Activated CD8-positive, alpha-beta memory T cell treated with anti-CD3 and anti-CD28 coated beads, Interleukin-2, amount 10 ng/mL, durations not matched to agents 7 days and 5 days (primary cell): Measurements from ENCODE around the gene SCCPDH. TPM values are rescaled to one million over a fixed set of nuclear protein-coding genes. Genes with fewer than 3 reads are reported as not detected.

Source experiments
- ATAC-seq: fragments of 150-1000 bp; cut with Tn5 transposase; one replicate; pipeline ENCODE4 v1.10.0; 2021; ENCODE audit warnings: moderate library complexity
- CTCF ChIA-PET: fragments of 350-600 bp; sonication (Branson Sonifier 250); formaldehyde crosslinking; loops from one replicate; lab custom pipeline; 2021; ENCODE audit warnings: antibody characterized with exemption; lab: Charles Lee
- DNase-seq: peaks from one replicate; pipeline ENCODE4 v3.0.0-alpha.2; 2020
- H3K27ac Mint-ChIP-seq: one replicate; pipeline ENCODE4 v1.8.0; 2021; ENCODE audit warnings: mild to moderate bottlenecking, mixed read lengths
- H3K27me3 Mint-ChIP-seq: one replicate; pipeline ENCODE4 v1.8.0; 2021; ENCODE audit warnings: mixed read lengths
- H3K36me3 Mint-ChIP-seq: one replicate; pipeline ENCODE4 v1.8.0; 2021; ENCODE audit warnings: mild to moderate bottlenecking, mixed read lengths
- H3K4me1 Mint-ChIP-seq: one replicate; pipeline ENCODE4 v1.8.0; 2021; ENCODE audit warnings: mixed read lengths
- H3K4me3 Mint-ChIP-seq: one replicate; pipeline ENCODE4 v1.8.0; 2021; ENCODE audit warnings: mild to moderate bottlenecking, moderate library complexity, mixed read lengths
- H3K9me3 Mint-ChIP-seq: one replicate; pipeline ENCODE4 v1.8.0; 2022; ENCODE audit warnings: low read depth, mixed read lengths
- total RNA-seq, 2 experiments: library from RNA; stranded (reverse); gene quantifications; one replicate each; pipeline ENCODE4 v1.2.3, GENCODE V29; 2021

The SCCPDH gene
- total RNA-seq, 2 experiments from 2014 or later, result 15.2 to 24.8 TPM

DNA sequence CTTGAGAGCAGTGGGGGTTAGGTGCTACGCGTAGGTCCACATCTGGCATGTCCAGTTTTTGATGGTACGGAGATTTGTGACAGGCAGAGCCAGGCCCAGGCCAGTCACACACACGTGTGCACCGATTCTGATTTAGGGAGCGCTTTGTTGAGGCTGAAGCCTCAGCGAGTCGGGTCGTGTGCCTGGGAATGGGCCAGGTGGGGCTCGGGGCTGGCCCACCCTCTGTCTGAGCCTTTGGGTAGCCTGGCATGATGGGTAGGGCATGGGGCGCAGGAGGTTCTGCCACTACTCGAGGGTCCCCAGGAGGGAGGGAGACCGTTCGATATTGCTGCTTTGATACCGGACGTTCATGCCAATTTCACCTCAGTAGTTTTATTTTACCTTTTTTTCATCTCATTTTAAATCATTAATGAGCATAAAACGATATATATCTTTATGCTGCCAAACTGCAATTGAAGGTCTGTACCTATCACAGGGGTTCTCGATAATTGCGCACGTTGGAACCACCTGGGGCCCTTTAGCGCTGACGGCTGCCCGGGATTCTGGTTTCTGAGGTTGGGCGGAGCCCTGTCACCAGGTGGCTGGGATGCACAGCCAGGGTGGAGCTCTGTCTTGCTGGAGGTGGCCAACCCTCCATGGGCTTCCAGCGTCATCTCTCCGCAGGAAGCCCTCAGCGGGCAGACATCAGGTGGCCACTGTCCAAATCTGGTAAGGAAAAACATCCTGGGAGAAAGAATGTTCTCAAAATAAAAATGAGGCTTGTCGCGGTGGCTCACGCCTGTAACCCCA is 71.9 kb downstream of the SCCPDH start:
- no peaks in the 10 kb centered on the region for H3K27me3 Mint-ChIP-seq
- ATAC-seq (no peak), DNase-seq (no peak)
- H3K4me1 Mint-ChIP-seq, result no peaks in the 10 kb centered on the region
- CTCF ChIA-PET, result no interaction called here
- no peaks in the 10 kb centered on the region for H3K36me3 Mint-ChIP-seq
- H3K27ac Mint-ChIP-seq, result no peak overlapping the region
- H3K9me3 Mint-ChIP-seq, result no peaks in the 10 kb centered on the region
- H3K4me3 Mint-ChIP-seq, result no peak overlapping the region

DNA sequence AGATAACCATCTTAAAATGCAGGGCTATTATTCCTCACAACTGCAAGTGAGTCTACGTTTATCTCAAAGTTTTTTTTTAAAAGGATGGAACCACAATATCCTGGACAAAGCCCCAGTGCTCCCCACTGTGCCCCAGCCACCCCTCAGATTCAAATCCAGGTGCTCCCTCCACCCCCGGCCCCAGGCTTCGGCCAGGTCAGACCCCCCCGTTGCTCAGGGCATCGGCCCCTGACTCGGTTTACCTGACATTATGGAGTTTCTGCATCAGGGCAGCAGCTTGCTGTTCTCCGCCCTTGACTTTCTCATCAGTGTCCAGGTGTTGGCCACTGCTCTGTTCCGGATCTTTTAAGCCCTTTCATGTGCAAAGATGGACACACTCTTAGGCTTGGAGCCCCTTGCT is 72.9 kb downstream of the SCCPDH start:
- H3K36me3 Mint-ChIP-seq, result no peaks in the 10 kb centered on the region
- no peak for DNase-seq
- no peak overlapping the region for H3K27ac Mint-ChIP-seq
- CTCF ChIA-PET, result no interaction called here
- no peaks in the 10 kb centered on the region for H3K4me1 Mint-ChIP-seq
- H3K27me3 Mint-ChIP-seq, result no peaks in the 10 kb centered on the region
- no peaks in the 10 kb centered on the region for H3K9me3 Mint-ChIP-seq
- ATAC-seq, result no peak
- H3K4me3 Mint-ChIP-seq, result no peak overlapping the region

DNA sequence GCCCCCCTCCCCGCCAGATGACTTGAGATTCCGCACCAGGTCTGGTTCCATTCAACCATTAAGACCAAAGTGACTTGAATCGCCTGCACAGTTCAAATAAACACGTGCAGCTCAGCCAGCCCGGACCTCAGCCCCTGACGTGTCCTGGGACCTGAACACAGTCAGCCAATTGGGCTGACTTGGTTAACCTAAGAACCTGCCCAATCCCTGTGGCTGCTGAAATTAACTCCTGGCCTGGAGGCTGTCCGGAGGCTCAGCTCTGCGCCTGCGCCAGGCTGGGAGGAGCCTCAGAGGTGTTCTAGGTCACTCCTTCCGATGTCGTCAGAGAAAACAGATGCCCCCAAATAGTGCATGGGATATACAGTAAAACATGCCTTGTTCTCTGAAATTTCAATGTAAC is 73.4 kb downstream of the SCCPDH start:
- no peaks in the 10 kb centered on the region for H3K36me3 Mint-ChIP-seq
- no peaks in the 10 kb centered on the region for H3K9me3 Mint-ChIP-seq
- CTCF ChIA-PET, result no interaction called here
- H3K27ac Mint-ChIP-seq, result no peak overlapping the region
- H3K4me3 Mint-ChIP-seq, result no peak overlapping the region
- no peaks in the 10 kb centered on the region for H3K4me1 Mint-ChIP-seq
- H3K27me3 Mint-ChIP-seq, result no peaks in the 10 kb centered on the region
- no peak for DNase-seq
- ATAC-seq, result no peak

DNA sequence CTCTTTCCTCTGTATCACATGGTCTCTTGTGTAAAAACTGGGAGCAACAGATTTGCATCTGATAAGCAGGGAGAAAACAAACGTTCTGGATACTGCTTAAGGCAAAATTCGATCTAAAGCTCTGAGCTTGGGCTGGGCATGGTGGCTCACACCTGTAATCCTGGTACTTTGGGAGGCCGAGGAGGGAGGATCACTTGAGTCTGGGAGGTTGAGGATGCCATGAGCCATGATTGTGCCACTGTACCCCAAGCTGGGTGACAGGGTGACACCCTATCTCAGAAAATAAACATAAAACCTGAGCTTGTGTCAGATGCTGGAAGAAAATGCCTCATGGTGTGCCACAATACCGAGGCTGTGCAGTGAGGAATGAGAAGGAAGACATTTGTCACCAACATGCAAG is 73.9 kb downstream of the SCCPDH start:
- Mint-ChIP-seq H3K27ac (no peak overlapping the region), H3K36me3 (no peaks in the 10 kb centered on the region), H3K27me3 (no peaks in the 10 kb centered on the region), H3K4me3 (no peak overlapping the region), H3K9me3 (no peaks in the 10 kb centered on the region), H3K4me1 (no peaks in the 10 kb centered on the region)
- CTCF ChIA-PET, result no interaction called here
- no peak for ATAC-seq
- no peak for DNase-seq

DNA sequence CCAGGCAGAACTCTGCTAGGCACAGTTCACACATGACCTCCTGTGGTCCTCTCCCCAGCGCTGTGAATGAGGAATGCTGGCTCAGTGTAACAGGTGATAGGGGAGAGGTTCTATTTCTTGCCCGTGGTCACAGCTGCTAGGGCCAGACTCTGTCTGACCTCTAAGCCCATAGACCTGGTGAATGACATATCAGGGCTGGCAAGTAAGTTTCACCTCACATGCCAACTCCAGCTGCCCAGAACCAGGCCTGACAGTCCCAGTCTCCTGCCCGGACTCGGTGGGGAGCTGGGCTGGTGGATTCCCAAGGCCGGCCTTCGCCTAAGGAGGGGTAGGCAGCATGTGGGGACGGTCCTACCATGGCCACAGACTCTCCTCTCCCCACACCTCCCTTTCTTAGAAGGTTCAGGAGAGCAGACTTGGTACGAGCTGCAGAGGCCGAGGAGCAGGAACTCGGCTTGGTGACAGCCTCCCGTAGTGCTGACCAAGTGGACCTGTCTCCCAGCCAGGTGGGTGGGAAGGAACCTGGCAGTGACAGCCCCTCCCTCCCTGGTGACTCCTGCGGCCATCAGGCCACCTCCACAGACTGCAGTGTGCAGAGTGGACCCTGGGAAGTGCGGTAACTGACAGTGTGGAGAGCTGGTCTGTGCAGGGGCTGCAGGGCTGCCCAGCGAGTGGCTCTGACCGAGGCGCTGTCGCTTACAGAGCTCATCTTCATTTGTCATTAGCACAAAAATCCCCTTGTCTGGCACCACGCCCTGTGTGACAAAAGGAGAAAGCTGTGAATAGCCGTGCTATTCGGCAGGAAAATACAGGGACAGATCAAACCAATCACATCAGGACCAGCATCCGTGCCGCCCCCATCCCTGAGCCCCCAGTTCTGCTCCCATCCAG is 74.6 kb downstream of the SCCPDH start:
- ATAC-seq (no peak), DNase-seq (no peak)
- Mint-ChIP-seq H3K4me1 (no peaks in the 10 kb centered on the region), H3K27me3 (no peaks in the 10 kb centered on the region), H3K4me3 (no peak overlapping the region), H3K27ac (no peak overlapping the region), H3K36me3 (no peaks in the 10 kb centered on the region), H3K9me3 (no peaks in the 10 kb centered on the region)
- CTCF ChIA-PET, result no interaction called here

DNA sequence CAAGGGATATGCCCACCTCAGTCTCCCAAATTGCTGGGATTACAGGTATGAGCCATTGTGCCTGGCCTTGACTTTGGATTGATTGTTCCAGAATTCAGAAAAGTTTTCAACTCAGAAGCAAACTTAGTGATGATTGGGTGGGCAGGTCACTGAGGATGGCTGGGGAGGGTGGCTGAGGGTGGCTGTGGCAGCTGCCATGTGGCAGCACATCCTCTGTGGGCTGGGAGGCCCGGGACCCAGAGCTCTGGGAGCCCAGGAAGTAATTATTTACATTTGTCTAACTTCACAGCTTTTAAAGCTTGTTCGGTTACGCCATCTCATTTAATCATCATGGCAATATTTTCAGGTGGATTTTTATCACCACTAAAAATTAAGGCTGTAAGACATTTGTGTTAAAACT is 76.1 kb downstream of the SCCPDH start:
- Mint-ChIP-seq H3K4me1 (no peaks in the 10 kb centered on the region), H3K27ac (no peak overlapping the region), H3K36me3 (no peaks in the 10 kb centered on the region), H3K27me3 (peaks cover 3% of the 10 kb centered on the region), H3K9me3 (no peaks in the 10 kb centered on the region), H3K4me3 (no peak overlapping the region)
- ATAC-seq (no peak), DNase-seq (no peak)
- CTCF ChIA-PET, result no interaction called here

DNA sequence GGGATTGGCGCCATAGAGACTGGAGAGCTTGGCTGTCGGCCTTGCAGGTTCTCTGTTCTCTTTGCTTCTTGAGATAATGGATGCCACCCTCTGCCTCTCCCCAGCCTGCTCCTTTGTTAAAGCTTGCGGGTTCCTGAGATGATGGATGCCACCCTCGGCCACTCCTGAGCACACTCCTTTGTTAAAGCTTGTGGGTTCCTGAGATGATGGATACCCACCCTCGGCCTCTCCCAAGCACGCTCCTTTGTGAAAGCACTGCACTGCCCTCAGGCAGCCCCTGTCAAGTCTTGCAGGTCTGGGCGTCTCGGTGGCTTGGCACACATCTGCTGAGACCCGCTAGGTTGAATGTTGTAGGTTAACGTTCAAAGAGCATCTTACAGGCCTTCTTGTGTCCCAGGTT is 76.5 kb downstream of the SCCPDH start:
- Mint-ChIP-seq H3K4me1 (no peaks in the 10 kb centered on the region), H3K36me3 (no peaks in the 10 kb centered on the region), H3K27ac (no peak overlapping the region), H3K9me3 (no peaks in the 10 kb centered on the region), H3K27me3 (peaks cover 3% of the 10 kb centered on the region), H3K4me3 (no peak overlapping the region)
- CTCF ChIA-PET, result no interaction called here
- DNase-seq (no peak), ATAC-seq (no peak)

DNA sequence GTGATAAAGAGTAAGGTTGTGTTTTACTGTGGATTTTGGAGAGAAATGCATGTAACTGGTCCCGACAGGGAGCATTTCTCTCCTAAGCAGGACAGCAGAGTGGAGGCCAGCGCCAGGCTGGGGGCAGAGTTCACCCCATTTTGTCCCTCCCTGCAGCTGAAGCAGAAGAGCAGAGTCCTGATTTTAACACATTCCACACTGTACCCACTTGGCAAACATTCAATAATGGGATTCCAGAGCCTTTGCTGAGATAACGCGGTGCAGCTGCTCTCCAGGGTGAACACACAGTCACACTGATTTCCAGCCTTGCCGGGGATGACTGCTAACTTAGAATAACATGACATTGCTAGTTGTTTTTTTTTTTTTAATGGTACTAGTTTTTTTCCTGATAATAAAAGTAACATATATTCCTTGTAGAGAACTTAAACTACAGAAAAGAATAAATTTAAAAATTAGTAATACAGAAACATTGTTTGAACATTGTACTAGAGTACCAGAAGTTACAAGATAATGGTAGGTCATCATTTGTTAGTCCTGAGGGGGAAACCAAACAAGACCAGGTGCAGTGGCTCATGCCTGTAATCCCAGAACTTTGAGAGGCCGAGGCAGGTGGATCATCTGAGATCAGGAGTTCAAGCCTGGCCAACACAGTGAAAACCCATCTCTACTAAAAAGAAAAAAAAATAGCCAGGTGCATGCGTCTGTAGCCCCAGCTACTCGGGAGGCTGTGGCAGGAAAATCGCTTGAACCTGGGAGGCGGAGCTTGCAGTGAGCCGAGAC is 77.2 kb downstream of the SCCPDH start:
- no peak overlapping the region for H3K27ac Mint-ChIP-seq
- no peak for ATAC-seq
- no peak for DNase-seq
- no peaks in the 10 kb centered on the region for H3K4me1 Mint-ChIP-seq
- CTCF ChIA-PET, result no interaction called here
- no peaks in the 10 kb centered on the region for H3K36me3 Mint-ChIP-seq
- no peak overlapping the region for H3K4me3 Mint-ChIP-seq
- H3K27me3 Mint-ChIP-seq, result peaks cover 3% of the 10 kb centered on the region
- H3K9me3 Mint-ChIP-seq, result no peaks in the 10 kb centered on the region

DNA sequence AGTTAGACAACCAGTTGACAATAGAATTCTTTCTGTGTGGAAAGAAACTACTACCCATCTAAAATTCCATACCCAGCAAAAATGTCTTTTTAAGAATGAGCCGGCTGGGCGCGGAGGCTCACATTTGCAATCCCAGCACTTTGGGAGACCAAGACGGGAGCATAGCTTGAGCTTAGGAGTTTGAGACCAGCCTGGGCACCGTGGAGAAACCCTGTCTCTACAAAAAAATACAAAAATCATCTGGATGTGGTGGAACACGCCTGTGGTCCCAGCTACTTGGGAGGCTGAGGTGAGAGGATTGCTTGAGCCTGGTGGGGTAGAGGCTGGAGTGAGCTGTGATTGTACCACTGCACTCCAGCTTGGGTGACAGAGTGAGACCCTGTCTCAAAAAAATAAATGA is 79.2 kb downstream of the SCCPDH start:
- no peaks in the 10 kb centered on the region for H3K4me1 Mint-ChIP-seq
- no peaks in the 10 kb centered on the region for H3K36me3 Mint-ChIP-seq
- DNase-seq (peak; percentile 4), ATAC-seq (no peak)
- H3K27me3 Mint-ChIP-seq, result peaks cover 3% of the 10 kb centered on the region
- no peak overlapping the region for H3K27ac Mint-ChIP-seq
- H3K9me3 Mint-ChIP-seq, result no peaks in the 10 kb centered on the region
- CTCF ChIA-PET, result no interaction called here
- no peak overlapping the region for H3K4me3 Mint-ChIP-seq

DNA sequence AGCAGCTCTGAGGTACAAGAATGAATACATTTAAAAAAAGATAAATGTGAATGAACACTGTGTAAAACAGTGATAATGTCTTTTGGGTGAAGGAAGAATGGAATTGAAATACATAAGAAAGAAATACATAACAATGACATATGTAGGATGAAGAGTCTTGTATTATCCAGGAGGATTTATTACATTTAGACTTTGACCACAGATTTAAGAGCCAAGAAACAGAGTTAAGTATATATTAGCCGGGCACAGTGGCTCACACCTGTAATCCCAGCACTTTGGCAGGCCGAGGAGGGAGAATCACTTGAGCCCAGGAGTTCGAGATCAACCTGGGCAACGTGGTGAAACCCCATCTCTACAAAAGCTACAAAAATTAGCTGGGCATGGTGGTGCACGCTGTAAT is 79.7 kb downstream of the SCCPDH start:
- Mint-ChIP-seq H3K4me3 (no peak overlapping the region), H3K27me3 (peaks cover 3% of the 10 kb centered on the region), H3K36me3 (no peaks in the 10 kb centered on the region), H3K27ac (no peak overlapping the region), H3K9me3 (no peaks in the 10 kb centered on the region), H3K4me1 (no peaks in the 10 kb centered on the region)
- DNase-seq, result peak; percentile 33
- no peak for ATAC-seq
- CTCF ChIA-PET, result no interaction called here

DNA sequence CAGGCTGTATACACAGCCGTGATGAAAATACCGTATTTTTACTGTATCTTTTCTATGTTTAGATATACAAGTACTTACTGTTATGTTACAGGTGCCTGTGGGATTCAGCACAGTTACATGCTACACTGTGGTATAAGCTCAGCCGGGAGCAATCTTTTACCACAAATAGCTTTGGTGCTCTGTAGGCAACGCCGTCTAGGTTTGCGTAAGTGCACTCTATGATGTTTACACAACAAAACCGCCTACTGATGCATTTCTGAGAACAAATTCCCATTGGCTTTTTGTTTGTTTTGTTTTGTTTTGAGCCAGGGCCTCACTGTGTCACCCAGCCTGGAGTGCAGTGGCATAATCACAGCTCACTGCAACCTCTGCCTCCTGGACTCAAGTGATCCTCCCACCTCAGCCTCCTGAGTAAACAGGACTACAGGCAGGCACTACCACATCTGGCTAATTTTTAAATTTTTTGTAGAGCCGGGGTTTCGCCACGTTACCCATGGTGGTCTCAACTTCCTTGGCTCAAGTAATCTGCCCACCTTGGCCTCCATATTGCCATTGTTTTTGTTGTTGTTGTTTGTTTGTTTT is 81.0 kb downstream of the SCCPDH start:
- Mint-ChIP-seq H3K4me1 (no peaks in the 10 kb centered on the region), H3K36me3 (no peaks in the 10 kb centered on the region), H3K4me3 (no peak overlapping the region), H3K27ac (no peak overlapping the region), H3K9me3 (no peaks in the 10 kb centered on the region), H3K27me3 (peaks cover 3% of the 10 kb centered on the region)
- DNase-seq (peak; percentile 15), ATAC-seq (no peak)
- CTCF ChIA-PET, result no interaction called here

DNA sequence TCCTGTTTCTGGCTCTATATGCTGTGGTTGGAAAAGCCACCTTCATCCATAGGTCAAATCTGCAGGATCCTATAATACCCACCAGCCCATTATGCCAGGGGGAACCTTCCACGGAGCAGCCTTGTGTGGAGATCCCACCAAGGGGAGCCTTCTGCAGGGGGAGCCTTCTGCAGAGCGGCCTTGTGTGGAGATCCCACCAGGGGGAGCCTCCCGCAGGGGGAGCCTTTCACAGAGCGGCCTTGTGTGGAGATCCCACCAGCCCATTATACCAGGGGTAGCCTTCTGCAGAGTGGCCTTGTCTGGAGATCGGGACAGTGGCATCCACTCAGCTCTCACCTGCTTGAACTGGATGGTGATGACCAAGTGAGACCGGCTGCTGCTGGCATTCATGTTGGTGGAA is 85.3 kb downstream of the SCCPDH start:
- CTCF ChIA-PET, result no interaction called here
- DNase-seq (no peak), ATAC-seq (no peak)
- H3K4me1 Mint-ChIP-seq, result no peaks in the 10 kb centered on the region
- H3K27me3 Mint-ChIP-seq, result peaks cover under 1% of the 10 kb centered on the region
- no peak overlapping the region for H3K4me3 Mint-ChIP-seq
- no peaks in the 10 kb centered on the region for H3K9me3 Mint-ChIP-seq
- H3K27ac Mint-ChIP-seq, result no peak overlapping the region
- H3K36me3 Mint-ChIP-seq, result no peaks in the 10 kb centered on the region

DNA sequence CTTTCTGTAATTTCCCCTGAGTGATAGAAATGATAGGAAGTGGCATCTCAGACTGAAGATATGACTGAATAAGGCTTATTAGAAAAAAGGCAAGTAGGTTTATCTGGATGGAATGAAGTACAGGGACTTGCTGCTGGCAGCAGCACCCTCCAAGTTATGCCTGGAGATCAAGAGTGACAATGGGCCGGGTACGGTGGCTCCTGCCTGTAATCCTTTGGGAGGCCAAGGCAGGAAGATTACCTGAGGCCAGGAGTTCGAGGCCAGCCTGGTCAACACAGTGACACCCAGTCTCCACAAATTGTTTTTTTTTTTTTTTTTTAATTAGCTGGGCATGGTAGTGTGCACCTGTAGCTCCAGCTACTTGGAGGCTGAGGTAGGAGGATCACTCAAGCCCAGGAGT is 87.8 kb downstream of the SCCPDH start:
- Mint-ChIP-seq H3K36me3 (peaks cover 2% of the 10 kb centered on the region), H3K9me3 (no peaks in the 10 kb centered on the region), H3K27me3 (peaks cover 6% of the 10 kb centered on the region), H3K4me3 (no peak overlapping the region), H3K27ac (no peak overlapping the region), H3K4me1 (peaks cover 2% of the 10 kb centered on the region)
- CTCF ChIA-PET, result no interaction called here
- DNase-seq (no peak), ATAC-seq (no peak)
